ENCODE results near the gene HNF4A. TPM values are rescaled to one million over a fixed set of nuclear protein-coding genes. Genes with fewer than 3 reads are reported as not detected.

HNF4A gene
- total RNA-seq, 1 donor from 2014 or later, result 0.18 TPM

DNA sequence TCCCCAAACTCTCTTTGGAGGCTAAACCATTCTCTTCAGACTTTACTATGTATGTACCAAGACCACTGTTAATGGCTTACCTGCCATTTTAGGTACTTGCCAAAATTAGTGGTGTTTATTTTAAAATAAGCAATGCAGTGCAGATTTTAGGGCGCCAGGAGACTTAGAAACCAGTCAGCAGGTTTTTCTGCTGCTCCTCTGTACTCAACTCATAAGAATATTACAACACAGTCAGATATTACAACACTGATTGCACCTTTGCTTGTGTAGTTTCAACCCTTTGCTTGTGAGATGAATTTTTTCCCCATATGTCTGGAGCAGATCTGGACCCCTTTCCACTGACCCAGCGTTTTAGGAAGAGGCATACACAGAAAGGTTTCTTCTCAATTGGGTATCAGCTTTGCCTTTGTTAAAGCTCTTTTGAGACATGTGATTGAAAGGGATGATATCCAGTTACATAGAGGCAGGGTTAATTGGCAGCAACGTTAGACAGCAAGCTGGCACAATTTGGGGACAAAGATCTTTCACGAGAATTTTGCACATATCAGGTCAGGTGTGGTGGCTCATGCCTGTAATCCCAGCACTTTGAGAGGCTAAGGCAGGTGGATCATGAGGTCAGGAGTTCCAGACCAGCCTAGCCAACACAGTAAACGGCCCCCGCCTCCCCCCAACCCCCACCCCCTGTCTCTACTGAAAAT lies 126.4 kb downstream of the HNF4A start:
- Histone ChIP-seq H3K27ac (no peak overlapping the region), H3K27me3 (ENCODE audit: low read depth) (no peaks in the 10 kb centered on the region), H3K4me1 (peaks cover under 1% of the 10 kb centered on the region), H3K4me3 (no peak overlapping the region), H3K36me3 (peaks cover 55% of the 10 kb centered on the region), H3K9me3 (no peaks in the 10 kb centered on the region)
- intact Hi-C loops (cut with DNase I), result no loop called here
- DNase-seq (no peak), ATAC-seq (no peak)
- TF ChIP-seq, protein P1, sequence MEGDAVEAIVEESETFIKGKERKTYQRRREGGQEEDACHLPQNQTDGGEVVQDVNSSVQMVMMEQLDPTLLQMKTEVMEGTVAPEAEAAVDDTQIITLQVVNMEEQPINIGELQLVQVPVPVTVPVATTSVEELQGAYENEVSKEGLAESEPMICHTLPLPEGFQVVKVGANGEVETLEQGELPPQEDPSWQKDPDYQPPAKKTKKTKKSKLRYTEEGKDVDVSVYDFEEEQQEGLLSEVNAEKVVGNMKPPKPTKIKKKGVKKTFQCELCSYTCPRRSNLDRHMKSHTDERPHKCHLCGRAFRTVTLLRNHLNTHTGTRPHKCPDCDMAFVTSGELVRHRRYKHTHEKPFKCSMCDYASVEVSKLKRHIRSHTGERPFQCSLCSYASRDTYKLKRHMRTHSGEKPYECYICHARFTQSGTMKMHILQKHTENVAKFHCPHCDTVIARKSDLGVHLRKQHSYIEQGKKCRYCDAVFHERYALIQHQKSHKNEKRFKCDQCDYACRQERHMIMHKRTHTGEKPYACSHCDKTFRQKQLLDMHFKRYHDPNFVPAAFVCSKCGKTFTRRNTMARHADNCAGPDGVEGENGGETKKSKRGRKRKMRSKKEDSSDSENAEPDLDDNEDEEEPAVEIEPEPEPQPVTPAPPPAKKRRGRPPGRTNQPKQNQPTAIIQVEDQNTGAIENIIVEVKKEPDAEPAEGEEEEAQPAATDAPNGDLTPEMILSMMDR (IDR thresholded peaks at IDR 0.05), result no peak

DNA sequence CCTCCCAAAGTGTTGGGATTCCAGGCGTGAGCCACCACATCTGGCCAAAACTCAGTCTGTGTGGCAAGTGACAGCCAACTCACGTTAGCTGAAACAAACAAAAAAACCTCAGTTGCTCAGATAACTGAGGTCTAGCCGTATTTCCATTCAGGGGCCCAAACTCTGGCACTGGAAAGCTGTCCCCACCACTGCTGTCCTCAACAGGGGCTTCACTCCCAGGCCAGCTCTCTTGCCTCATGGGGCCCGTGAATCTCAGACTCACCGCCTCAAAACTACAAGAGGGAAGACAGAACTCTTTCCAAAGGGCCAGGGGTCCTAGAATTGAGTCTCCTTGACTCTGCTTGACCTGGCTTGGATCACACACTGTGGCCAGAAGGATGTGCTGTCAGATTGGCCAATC lies 127.6 kb downstream of the HNF4A start:
- TF ChIP-seq, protein P1 (IDR thresholded peaks at IDR 0.05), result no peak
- no peak for ATAC-seq
- no peak overlapping the region for H3K4me3 ChIP-seq
- intact Hi-C loops (cut with DNase I), result no loop called here
- H3K27me3 ChIP-seq (ENCODE audit: low read depth), result no peaks in the 10 kb centered on the region
- H3K36me3 ChIP-seq, result peaks cover 68% of the 10 kb centered on the region
- no peak for DNase-seq
- H3K9me3 ChIP-seq, result no peaks in the 10 kb centered on the region
- H3K4me1 ChIP-seq, result no peaks in the 10 kb centered on the region
- no peak overlapping the region for H3K27ac ChIP-seq

Small RNA genes lying within 50 kb of the gene (microRNA-seq; reads per million reads assigned to microRNA genes)
- gene MIR3646 (ENCODE audit: borderline number of aligned reads), result not detected

Other genes starting within 250 kb of the HNF4A start
- gene JPH2, start 168.5 kb upstream of the HNF4A start, total RNA-seq, result 4.6 TPM
- gene OSER1, start 144.9 kb upstream of the HNF4A start, total RNA-seq, result 32.9 TPM
- gene GDAP1L1, start 108.4 kb upstream of the HNF4A start, total RNA-seq, result not detected
- gene FITM2, start 44.5 kb upstream of the HNF4A start, total RNA-seq, result 9.3 TPM
- not detected for gene R3HDML, start 18.7 kb upstream of the HNF4A start, total RNA-seq
- gene TTPAL, start 120.2 kb downstream of the HNF4A start, total RNA-seq, result 9.6 TPM
- gene SERINC3, start 166.4 kb downstream of the HNF4A start, total RNA-seq, result 133 TPM
- 61.6 TPM for gene PKIG, start 226.9 kb downstream of the HNF4A start, total RNA-seq